ENCODE results near the gene PTCHD4.
A peak's percentile ranks its signal among the peaks of the same experiment; 100 is the strongest.

The PTCHD4 gene

GRCh38 chr6:48101290-48101689 is 9.7 kb downstream of the PTCHD4 start:
- ChIA-PET CTCF (no interaction called here), POLR2A (ENCODE audit: low non-redundant PET) (no interaction called here)
- TF ChIP-seq CTCF (conservative IDR thresholded peaks at IDR 0.05; ENCODE audit: low read depth) = no peak
- H3K27ac ChIP-seq = no peak overlapping the region
- peak; percentile 53 for DNase-seq (ENCODE audit: low spot score)

GRCh38 chr6:48100588-48100895 is 10.5 kb downstream of the PTCHD4 start:
- no peak for DNase-seq (ENCODE audit: low spot score)
- POLR2A ChIA-PET (ENCODE audit: low non-redundant PET) = no interaction called here
- CTCF ChIA-PET = no interaction called here
- no peak for TF ChIP-seq CTCF (conservative IDR thresholded peaks at IDR 0.05; ENCODE audit: low read depth)
- no peak overlapping the region for H3K27ac ChIP-seq

- no peak for TF ChIP-seq CTCF (conservative IDR thresholded peaks at IDR 0.05; ENCODE audit: low read depth)
- H3K27ac ChIP-seq = no peak overlapping the region
- DNase-seq (ENCODE audit: low spot score) = no peak
- ChIA-PET CTCF (no interaction called here), POLR2A (ENCODE audit: low non-redundant PET) (no interaction called here)
These were observed 11.0 kb downstream of the PTCHD4 start for GRCh38 chr6:48099713-48100587.

- DNase-seq (ENCODE audit: low spot score) = no peak
- no peak for TF ChIP-seq CTCF (conservative IDR thresholded peaks at IDR 0.05; ENCODE audit: low read depth)
- no peak overlapping the region for H3K27ac ChIP-seq
- ChIA-PET POLR2A (ENCODE audit: low non-redundant PET) (no interaction called here), CTCF (interaction anchor here (0.6 kb wide), 1 partner anchor 721 kb away, joined by 3 read pairs; no protein-coding TSS in a partner anchor)
These were observed 12.1 kb downstream of the PTCHD4 start for GRCh38 chr6:48098923-48099322.

GRCh38 chr6:48092550-48093217 is 18.3 kb downstream of the PTCHD4 start:
- POLR2A ChIA-PET (ENCODE audit: low non-redundant PET) = no interaction called here
- CTCF ChIA-PET = interaction anchor here (0.5 kb wide), 1 partner anchor 1019 kb away, joined by 3 read pairs; no protein-coding TSS in a partner anchor
- no peak for TF ChIP-seq CTCF (conservative IDR thresholded peaks at IDR 0.05; ENCODE audit: low read depth)
- no peak for DNase-seq (ENCODE audit: low spot score)
- H3K27ac ChIP-seq = no peak overlapping the region

- no peak for TF ChIP-seq CTCF (conservative IDR thresholded peaks at IDR 0.05; ENCODE audit: low read depth)
- POLR2A ChIA-PET (ENCODE audit: low non-redundant PET) = no interaction called here
- DNase-seq (ENCODE audit: low spot score) = no peak
- H3K27ac ChIP-seq = no peak overlapping the region
- CTCF ChIA-PET = no interaction called here
These were observed 20.5 kb downstream of the PTCHD4 start for GRCh38 chr6:48090546-48090945.
